Body of pancreas (tissue), 4 donors: Measurements from ENCODE around the gene ILF3. TPM values are rescaled to one million over a fixed set of nuclear protein-coding genes. Genes with fewer than 3 reads are reported as not detected.

Experiments used
- ATAC-seq: fragments of 150-250 bp; one replicate; pipeline ENCODE4 v1.9.1; 2016
- DNase-seq, 4 donors: peaks; one replicate each; pipeline ENCODE4 v3.0.0-alpha.2; 2019
- H3K27ac ChIP-seq, 4 donors: fragments of 200-600 bp; sonication (generic); 1 replicate in 3 of 4; 2 replicates in 1 of 4; pipeline versions ENCODE4 v1.5.1 to v1.6.1; 2016 to 2019; ENCODE audit warnings: mild to moderate bottlenecking in 1 of 4, mixed read lengths in 1 of 4, moderate library complexity in 1 of 4
- H3K27me3 ChIP-seq, 2 donors: fragments of 200-600 bp; sonication (generic); one replicate each; pipeline ENCODE4 v1.6.0; 2016; ENCODE audit warnings: mild to moderate bottlenecking in 1 of 2
- H3K36me3 ChIP-seq, 2 donors: fragments of 200-600 bp; sonication (generic); replicated peaks in 1 of 2; 2 replicates each; pipeline ENCODE4 v1.5.1; 2016; ENCODE audit warnings: low read depth in 2 of 2; ENCODE audit not compliant: insufficient read depth in 1 of 2
- H3K4me1 ChIP-seq: fragments of 200-600 bp; sonication (generic); one replicate; pipeline ENCODE4 v1.6.0; 2016
- H3K4me3 ChIP-seq, 2 donors: fragments of 200-600 bp; sonication (generic); 1 replicate in 1 of 2; 2 replicates in 1 of 2; pipeline ENCODE4 v1.5.1; 2016 to 2019
- H3K9me3 ChIP-seq, 3 donors: fragments of 200-600 bp; sonication (generic); 1 replicate in 2 of 3; 2 replicates in 1 of 3; pipeline ENCODE4 v1.5.1; 2016
- CTCF ChIP-seq, 7 experiments: fragments of 450-650 bp in 4 of 7; fragments of 200-600 bp in 3 of 7; sonication (generic) in 3 of 7; IDR thresholded peaks; one replicate each; pipeline ENCODE4 v1.5.1; 2016 to 2019; ENCODE audit warnings: antibody characterized with exemption in 7 of 7
- POLR2A ChIP-seq, 3 donors: fragments of 450-650 bp; IDR thresholded peaks; one replicate each; pipeline ENCODE4 v1.6.1; 2016; ENCODE audit warnings: antibody characterized with exemption in 3 of 3, mild to moderate bottlenecking in 2 of 3
- whole genome bisulfite sequencing, 2 donors: methylation state at CpG; one replicate each; pipeline ENCODE4 v1.1.5; 2017; 5-methylcytosine and 5-hydroxymethylcytosine counted together
- intact Hi-C: fragments of 100-400 bp; cut with DNase I; formaldehyde crosslinking; loops from one replicate; pipeline ENCODE4 v1.15.1; 2023
- total RNA-seq, 2 donors: library from RNA; depleted of rRNA; stranded (reverse); fragments of >200 nt; gene quantifications; one replicate each; pipeline ENCODE4 v1.1.0, GENCODE V29; 2016

The ILF3 gene
- total RNA-seq, 2 donors from 2014 or later: 90.3 to 150 TPM

GRCh38 chr19:10615429-10616023, 38.6 kb upstream of the ILF3 start:
- TF ChIP-seq CTCF (IDR thresholded peaks at IDR 0.05) (no peak), POLR2A (IDR thresholded peaks at IDR 0.05) (no peak)
- Histone ChIP-seq H3K27ac (peak overlapping the region in 1 of 4 donors; percentile 7), H3K9me3 (no peaks in the 10 kb centered on the region), H3K4me1 (peaks cover 24% of the 10 kb centered on the region), H3K36me3 (no peaks in the 10 kb centered on the region), H3K4me3 (no peak overlapping the region), H3K27me3 (no peaks in the 10 kb centered on the region)
- WGBS, 2 donors: 87 to 92% methylated on average over 14 of the region's 14 CpGs
- intact Hi-C loops: no loop called here
- ATAC-seq (no peak), DNase-seq (no peak)

- TF ChIP-seq CTCF (IDR thresholded peaks at IDR 0.05): no peak
- no peak for TF ChIP-seq POLR2A (IDR thresholded peaks at IDR 0.05)
- 77 to 84% methylated on average over 15 of the region's 15 CpGs for WGBS, 2 donors
- ATAC-seq: no peak
Observed at GRCh38 chr19:10617409-10618121, 36.6 kb upstream of the ILF3 start.

GRCh38 chr19:10618846-10619245, 35.3 kb upstream of the ILF3 start:
- Histone ChIP-seq H3K27me3 (no peaks in the 10 kb centered on the region), H3K27ac (no peak overlapping the region), H3K4me3 (no peak overlapping the region), H3K9me3 (no peaks in the 10 kb centered on the region), H3K4me1 (peaks cover 1% of the 10 kb centered on the region), H3K36me3 (no peaks in the 10 kb centered on the region)
- intact Hi-C loops: no loop called here
- 89 to 93% methylated on average over 8 of the region's 8 CpGs for WGBS, 2 donors
- DNase-seq (no peak), ATAC-seq (no peak)
- TF ChIP-seq POLR2A (IDR thresholded peaks at IDR 0.05) (no peak), CTCF (IDR thresholded peaks at IDR 0.05) (no peak)

More at GRCh38 chr19:10617409-10618121, 36.6 kb upstream of the ILF3 start:
- H3K4me3 ChIP-seq: no peak overlapping the region
- no peaks in the 10 kb centered on the region for H3K9me3 ChIP-seq
- peak overlapping the region in 3 of 4 donors; percentile 21 to 57 (median 50) for H3K27ac ChIP-seq
- no peaks in the 10 kb centered on the region for H3K36me3 ChIP-seq
- intact Hi-C loops: no loop called here
- no peak for DNase-seq
- H3K4me1 ChIP-seq: peaks cover 12% of the 10 kb centered on the region
- no peaks in the 10 kb centered on the region for H3K27me3 ChIP-seq

GRCh38 chr19:10620786-10621185, 33.4 kb upstream of the ILF3 start:
- Histone ChIP-seq H3K9me3 (no peaks in the 10 kb centered on the region), H3K4me1 (peaks cover 14% of the 10 kb centered on the region), H3K27me3 (no peaks in the 10 kb centered on the region), H3K36me3 (no peaks in the 10 kb centered on the region), H3K27ac (no peak overlapping the region), H3K4me3 (no peak overlapping the region)
- ATAC-seq (no peak), DNase-seq (no peak)
- 87 to 94% methylated on average over 4 of the region's 4 CpGs for WGBS, 2 donors
- intact Hi-C loops: no loop called here
- no peak for TF ChIP-seq POLR2A (IDR thresholded peaks at IDR 0.05)
- TF ChIP-seq CTCF (IDR thresholded peaks at IDR 0.05): no peak
